GM21447 (cell line): ENCODE results near the gene EME2.

Source experiments
- ATAC-seq: cut with Tn5 transposase; IDR thresholded peaks from one replicate; pipeline ENCODE4 v1.9.1; 2021; ENCODE audit not compliant: unreplicated experiment

EME2 gene

DNA sequence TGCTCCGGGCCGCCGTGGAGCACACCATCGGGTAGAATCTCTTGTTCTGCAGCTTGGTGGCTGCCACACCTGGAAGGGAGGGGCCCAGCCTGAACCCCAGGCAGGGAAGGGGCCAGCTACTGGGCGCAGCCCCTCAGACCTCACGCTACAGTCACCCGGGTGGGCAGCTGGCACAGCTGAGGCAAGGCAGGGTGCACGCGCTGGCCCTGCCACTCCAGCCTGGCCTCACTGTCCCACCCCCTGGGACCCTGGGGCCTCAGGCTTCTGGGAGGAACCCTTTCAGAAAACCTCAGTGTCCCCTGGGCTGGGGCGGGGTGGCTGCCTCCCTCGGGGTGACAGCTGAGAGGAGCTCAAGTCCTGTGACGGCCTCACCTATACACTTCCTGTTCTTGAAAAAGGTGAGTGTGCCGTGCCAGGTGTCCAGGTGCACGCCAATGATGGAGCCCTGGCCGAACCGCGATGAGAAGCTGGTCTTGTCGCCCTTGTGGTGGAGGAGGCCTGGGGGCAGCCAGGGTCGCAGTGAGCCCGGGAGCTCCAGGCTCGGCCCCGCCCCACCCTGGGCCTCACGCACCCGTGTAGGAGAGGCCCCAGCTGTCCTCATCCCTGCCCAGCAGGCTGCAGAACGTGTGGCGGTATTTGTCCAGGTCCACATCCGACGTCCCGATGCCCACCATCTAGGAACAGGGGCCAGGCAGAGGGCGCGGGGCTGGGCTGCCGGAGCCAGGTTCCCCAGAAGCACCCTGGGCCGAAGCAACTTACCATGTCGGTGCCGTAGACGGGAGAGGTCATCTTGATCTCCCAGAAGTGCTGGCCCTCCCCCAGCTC, 5.0 kb downstream of the EME2 start:
- ATAC-seq = no peak

DNA sequence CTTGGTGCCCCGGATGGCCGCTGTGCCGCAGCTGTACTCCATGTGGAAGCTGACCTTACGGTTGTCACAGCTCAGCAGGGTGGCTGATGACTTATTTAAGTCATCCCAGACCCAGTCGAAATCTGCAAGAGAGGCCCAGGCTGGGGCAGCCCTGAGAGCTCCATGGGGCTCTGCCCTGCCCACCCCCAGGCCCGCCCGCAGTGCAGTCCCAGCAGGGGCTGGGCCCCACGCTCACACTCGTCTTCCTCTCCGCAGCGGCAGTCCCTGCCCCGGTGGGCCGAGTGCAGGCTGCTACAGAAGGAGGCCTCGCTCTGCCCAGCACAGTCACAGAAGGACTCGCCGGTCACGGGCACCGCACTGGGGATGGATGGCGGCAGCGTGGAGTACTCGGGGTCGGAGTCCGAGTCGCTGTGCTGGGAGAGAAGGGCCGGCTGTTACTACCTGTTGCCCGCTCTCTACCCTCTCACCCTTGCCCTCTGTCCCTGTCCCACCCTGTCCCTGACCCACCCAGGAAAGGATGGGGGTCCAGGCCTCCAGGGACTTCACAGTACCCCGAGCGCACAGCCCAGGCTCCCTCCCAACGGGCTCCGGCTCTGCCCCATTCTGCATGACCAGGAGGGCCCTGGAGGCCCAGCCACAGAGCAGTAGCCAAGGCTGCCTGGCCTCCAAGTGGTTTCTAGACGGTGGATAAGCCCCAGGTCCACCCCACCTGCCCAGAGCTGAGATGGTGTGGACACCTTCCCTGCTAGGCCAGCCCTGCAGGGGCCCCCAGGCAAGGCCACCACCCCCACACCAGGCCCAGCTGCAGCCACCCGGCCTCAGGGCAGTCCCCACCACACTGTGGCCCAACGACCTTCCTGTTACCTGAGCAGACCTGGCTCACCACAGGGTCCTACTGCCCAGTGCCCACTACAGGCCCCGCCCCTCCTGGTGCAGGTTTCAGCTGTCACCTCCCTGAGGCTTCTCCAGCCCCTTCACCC, 5.9 kb downstream of the EME2 start:
- ATAC-seq = no peak

DNA sequence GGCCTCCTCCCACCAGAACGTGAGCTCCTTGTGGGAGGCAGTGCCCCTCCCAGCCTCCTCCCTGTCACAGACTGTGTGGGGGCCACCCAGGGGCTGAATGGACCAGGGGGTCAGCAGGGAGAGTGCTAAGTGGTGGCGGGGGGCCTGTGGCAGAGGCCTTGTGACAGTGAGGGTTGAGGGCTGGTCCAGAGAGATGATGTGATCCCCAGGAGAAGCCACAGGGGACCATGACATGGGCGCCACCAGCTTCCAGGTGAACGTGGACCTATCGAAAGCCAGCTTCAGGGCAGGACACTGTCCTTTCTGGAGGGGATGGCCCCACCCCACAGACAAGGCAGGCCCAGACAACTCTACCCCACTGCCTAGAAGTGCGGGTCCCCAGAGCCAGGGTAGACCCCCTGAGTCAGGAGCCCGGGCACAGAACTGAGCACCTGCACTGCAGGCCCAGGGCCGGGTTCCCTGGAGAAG, 6.7 kb downstream of the EME2 start:
- no peak for ATAC-seq

DNA sequence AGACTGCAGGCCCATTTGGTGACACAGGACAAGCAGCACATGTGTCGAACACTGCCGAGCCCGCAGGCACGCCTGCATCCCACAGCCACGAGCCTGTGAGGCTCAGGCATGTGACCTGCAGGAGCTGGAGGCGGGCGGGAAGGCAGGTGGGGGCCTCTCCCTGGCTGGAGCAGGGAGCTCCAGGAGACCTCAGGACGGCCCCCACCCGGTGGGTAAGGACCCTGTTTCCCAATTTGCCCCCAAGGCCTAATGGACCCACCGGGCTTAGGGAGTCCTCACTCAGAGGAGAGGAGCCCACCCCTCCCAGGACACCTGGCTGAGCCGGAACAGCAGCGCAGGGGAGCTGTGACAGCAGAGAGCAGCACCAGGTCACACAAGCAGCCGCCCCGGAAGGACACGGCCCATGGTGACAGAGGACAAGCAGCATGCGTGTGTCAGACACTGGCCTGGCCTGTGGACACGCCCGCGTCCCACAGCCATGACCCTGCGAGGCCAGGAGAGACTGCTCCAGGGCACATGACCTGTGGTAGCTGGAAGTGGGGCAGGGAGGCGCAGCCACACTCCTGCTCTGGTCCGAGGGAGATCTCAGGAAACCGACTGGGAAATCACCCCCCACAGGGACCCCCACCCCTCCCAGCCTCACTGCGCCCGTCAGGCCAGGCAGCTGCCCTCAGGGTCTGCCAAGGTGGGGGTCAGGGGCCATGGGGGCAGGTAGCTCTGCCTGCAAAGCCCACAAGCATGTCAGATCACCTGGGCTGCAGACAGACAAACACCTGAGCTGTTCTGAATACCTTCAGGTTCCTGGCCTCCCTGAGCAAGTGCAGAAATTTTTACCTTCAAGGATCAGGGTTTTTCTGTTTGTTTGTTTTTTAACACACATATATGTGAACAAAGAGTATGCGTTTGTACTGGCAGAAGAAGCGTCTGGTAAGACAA, 7.4 kb downstream of the EME2 start:
- no peak for ATAC-seq

DNA sequence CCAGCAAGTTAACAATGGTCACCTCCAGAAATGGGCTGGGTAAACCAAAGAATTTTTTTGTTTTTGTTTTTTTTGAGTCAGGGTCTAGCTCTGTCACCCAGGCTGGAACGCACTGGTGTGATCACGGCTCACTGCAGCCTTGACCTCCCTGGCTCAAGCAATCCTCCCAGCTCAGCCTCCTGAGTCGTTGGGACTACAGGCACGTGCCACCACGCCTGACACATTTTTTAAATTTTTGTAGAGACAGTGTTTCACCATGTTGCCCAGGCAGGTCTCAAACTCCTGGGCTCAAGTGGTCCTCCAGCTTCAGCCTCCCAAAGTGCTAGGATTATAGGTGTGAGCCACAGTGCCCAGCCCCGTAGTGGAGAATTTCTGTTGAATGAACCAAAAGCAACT, 8.1 kb downstream of the EME2 start:
- ATAC-seq = no peak

DNA sequence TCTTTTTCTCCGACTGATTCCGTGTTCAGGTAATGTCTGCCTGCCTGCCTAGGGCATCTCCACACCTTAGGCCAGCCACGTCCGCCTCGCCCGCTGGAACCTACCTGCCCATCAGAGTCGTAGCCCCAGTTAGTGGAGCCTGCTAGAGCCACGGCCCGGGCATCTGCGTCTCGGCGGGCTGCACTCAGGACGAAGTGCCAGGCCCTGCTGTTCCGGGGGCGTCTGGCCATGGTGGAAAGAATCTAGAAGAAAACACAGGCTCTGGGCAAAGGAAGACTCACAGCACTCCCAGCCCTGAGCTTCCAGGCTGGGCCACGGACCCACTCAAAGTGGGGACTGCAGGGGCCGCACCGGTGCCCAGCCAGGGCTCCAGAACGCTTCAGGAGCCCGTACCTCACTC, 8.6 kb downstream of the EME2 start:
- no peak for ATAC-seq

DNA sequence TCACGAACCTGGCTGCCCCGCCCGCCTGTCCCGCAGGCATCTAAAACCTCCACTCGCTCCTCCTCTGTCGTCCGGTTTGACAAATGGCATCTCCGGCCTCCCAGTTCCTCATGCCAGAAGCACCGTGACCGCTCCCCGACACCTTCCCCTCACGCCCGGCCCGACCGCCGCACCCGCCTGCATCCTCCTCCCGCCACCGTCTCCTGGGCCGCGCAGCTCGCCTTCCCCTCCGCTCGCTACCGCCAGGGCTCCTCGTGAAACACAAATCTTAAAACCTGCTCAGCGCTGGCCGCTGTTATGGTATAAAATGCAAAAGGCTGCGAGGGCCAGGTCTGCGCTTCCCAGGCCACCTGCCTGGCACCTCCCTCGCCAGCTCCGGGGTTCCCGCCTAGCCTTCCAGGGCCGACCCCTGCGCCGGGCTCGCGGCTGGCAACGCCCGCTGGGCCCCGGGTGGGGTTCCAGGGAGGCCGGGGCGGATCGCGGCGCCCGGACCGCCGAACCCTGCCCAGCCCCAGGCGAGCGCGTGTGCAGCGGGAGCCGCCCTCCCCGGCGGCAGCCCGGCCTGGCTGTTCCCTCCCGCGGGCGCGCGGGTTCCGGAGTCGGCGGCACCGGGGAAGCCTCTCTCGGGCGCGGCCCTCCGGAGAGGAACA, 9.3 kb downstream of the EME2 start:
- no peak for ATAC-seq

DNA sequence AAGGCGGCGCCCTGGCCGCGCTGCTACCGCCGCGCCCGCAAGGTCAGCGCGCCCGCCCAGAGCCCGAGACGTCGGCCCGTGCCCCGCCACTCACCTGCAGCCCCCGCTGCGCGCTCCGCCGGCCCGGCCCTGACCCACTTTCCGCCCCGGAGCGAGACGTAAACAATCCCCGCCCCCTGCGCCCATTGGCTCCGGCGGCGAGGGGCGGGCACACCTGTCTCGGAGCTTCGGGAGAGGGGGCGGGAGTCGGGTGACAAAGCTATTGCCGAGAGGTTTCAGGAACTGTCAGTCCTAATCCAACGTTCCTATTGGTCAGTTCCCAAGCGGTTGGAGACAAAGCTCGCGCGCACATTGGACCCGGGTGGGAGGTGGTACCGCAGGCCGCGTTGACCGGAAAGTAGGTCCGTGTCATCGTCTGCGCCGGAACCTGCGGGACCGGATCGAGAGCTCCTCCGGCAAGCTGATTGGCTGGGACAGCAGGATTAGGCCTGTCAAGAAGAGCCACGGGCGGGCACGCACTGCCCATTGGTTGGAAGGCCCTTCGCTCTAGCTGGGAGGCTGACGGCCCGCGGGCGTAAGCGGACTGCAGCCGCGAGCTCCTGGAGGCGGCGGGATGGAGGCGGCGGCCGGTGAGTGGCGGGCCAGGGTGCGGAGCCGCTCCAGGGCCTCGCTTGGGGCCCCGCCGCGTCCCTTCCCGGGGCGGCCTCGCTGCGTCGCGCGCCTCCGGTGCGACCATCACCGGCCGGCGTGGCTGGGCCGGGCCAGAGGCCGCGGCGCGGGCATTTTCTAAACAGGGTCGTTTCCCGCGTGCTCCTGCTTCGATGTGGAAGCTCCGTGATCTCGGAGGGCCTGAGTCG, 10.0 kb downstream of the EME2 start, which contains the start of the genes NUBP2 and SPSB3:
Gene NUBP2 (plus strand): TSS at position 553 of the 857 bp plus-strand sequence. CDS start 61 bp downstream, at position 614.
Gene SPSB3 (minus strand): TSS at position 164 of the 857 bp plus-strand sequence. CDS start 1,088 bp downstream, outside the sequence.
- peak; percentile 80 for ATAC-seq

DNA sequence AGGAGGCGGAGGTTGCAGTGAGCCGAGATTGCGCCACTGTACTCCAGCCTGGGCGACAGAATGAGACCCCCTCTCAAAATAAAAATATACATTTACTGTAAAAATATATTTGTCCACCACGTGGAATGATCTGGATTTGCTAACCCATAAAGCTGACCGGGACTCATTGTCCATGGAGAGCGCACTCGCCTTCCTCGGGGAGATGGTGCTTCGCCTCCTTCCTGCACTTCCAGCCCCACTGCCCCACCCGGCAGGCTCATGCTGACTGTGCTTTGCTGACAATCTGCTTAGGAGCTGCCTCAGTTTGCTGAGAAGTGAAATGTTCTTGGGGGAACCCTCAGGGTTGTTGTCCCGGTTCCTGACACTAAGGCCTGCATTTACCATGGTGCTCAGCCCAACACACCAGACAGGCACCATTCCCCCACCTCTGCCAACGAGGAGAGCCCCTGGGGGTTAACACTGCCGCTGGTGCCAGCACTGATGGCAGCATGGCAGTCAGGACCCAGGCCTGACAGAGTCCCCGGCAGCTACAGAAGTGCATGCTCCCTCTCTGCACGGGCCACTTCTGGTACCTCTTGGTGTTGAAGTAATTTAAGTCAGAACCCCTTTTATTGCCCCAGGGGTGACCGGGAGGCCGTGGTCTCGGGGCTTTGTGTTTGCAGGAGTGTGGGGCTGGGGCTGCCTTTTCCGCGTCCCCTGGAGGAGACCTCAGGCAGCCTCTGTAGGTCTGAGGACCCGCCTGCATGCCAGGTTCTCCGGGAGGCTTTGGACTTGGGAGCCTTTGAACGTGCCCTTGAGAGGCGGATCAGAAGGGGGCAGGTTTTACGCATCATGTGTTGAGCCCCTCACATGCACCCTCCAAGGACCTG, 12.6 kb downstream of the EME2 start:
- no peak for ATAC-seq

DNA sequence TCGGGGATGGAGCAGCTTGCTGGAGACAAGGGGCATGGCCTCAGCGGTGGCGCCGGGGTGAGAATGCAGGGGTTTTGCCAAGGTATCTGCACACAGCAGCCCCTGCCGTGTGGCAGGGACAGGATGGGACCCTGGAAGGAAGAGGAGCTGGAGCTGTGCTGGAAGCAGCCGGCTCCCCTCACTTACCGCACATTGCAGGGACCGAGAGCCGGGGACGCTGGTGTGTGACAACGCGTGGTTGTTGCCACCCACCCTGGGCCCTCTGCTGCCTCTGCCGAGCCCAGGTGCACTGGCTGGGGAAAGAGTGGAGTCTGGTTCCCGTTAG, 13.2 kb downstream of the EME2 start:
- no peak for ATAC-seq

DNA sequence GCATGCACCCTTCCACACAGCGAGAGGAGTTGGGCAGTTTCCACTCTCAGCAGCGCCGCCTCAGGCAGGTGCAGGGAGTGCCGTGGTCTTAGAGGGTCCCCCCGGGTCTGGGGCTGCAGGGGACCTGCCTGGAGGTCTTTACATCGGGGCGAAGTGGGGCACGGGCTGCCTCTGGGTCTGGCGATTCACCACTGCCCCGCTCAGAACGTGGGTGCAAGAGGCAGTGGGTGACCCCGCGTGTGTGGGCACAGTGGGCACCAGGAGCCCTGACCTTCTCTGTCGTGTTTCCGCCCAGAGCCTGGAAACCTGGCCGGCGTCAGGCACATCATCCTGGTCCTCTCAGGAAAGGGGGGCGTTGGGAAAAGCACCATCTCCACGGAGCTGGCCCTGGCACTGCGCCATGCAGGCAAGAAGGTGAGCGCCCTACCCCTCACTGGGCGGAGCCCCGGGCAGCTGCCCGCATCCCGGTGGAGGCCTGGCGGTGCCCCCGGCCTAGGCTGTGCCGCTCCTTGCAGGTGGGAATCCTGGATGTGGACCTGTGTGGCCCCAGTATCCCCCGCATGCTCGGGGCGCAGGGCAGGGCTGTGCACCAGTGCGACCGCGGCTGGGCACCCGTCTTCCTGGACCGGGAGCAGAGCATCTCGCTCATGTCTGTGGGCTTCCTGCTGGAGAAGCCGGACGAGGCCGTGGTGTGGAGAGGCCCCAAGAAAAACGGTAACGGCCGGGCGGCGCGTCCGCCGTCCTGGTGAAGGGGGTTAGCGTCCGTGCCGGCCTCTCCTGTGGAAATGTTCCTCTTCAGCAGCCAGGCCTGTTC, 13.8 kb downstream of the EME2 start:
- no peak for ATAC-seq

DNA sequence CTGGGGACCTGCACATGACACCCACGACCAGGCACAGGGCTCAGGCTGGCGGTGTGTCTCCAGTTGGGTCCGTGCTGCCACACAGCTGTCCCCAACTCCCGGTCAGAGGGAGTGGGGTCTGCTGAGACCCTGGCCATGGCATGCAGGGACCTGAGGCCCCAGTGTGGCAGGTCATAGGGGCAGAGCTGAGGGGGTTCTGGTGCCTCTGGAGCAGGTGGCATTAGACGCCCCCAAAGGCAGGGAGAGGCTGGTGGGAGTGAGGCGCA, 14.4 kb downstream of the EME2 start:
- no peak for ATAC-seq

DNA sequence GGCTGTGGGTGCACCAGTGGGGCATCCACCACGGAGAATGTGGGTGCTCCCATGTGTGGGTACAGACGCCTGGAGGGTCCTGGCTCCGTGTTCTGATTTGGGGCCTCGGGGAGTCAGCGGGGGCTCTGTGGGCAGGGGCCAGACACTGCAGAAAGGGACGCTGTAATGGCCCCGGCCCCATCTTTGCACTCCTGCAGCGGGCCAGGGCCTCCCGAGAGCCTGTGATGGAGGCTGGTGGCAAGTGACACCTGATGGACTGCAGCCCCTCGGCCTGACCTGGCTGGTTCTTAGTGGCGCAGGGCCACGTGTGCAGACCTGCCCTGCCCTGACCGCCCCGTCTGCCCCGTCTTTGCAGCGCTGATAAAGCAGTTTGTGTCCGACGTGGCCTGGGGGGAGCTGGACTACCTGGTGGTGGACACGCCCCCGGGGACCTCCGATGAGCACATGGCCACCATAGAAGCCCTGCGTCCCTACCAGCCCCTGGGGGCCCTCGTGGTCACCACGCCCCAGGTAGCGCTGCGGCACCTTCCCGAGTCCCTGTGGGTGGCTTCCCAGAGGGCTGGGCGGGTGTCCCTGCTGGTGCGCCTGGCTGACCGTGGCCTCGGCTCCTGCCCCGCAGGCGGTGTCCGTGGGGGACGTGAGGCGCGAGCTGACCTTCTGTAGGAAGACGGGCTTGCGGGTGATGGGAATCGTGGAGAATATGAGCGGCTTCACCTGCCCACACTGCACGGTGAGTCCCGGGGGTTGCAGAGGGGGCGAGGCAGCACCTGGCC, 14.9 kb downstream of the EME2 start:
- no peak for ATAC-seq

DNA sequence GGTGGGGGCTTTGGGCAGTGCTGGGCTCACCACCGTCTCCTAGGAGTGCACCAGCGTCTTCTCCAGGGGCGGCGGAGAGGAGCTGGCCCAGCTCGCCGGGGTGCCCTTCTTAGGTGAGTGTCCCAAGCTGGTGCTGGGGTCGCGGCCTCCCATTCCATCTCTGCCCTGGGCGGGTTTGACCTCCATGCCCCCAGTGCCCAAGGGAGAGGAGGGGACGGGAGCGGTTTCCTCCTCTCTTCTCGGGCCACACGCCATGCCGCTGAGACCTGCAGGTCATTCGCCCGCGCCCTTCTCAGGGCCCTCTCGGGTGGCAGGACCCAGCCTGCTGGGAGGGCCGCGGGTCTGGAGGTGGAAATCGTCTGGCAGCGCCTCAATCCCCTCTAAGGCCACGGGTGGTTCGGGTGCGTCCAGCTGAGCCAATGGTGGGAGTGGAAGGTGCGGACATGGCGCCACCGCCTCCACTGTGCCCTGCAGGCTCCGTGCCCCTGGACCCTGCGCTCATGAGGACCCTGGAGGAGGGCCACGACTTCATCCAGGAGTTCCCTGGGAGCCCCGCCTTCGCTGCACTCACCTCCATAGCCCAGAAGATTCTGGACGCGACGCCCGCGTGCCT, 15.6 kb downstream of the EME2 start:
- ATAC-seq = no peak

DNA sequence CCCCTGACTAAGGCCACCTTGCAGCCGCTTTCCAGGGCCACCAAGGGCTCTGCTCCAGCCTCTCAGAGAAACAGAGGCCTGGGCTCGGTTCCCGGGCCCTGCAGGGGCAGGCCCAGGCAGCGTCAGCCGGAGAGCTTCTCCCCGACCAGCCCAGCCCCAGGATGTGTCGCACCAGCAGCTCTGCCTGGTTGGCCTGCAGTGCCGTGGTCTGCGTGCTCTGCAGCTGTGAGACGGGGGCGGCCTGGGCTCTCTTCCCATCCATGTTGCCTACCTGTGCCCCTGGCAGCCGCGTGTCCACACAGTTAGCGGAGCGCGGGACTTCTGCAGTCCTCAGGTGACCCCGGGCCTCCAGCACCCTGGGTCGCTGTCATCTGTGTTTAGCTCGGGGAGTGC, 16.1 kb downstream of the EME2 start:
- ATAC-seq = no peak

DNA sequence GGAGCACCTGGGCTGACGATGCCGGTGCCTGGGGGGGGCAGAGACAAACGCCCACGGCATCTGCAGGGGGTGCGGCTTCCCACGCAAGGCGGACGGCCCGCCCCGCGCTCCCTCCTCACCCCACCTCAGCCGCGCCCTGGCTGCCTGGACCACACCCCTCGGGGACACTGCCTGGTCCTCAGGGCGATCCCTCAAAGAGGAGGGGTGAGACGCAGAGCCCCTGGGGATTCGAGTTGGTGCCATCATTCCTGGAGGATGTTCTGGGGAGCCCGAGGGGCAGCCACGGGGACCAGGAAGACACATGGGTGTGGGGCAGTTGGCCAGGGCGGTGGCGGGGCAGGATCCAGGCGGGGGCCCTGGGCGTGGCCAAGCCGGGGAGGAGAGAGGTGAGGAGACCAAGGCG, 17.0 kb downstream of the EME2 start:
- ATAC-seq = no peak

DNA sequence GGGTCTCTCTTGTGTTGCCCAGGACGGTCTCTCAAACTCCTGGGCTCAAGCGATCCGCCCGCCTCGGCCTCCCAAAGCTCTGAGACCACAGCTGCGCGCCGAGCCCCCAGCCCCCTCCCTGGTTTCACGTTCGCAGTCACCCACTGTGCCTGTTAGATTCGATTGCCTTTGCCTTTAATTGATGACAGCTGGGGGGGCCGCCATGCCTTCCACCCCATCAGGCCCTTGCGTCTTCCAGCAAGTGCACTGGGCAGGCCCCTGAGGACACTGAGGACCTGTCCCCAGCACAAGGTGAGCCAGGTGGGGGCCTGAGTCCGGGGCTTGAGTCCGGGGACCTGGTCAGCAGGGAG, 17.6 kb downstream of the EME2 start:
- no peak for ATAC-seq
